UCSD-AML1 (cell line): ENCODE measurements around the gene PPY.
"Not testable (repeated sequence)": the region's sequence is repeated elsewhere in the genome, so short reads cannot be mapped to it uniquely, and the experiment has no call there.

ENCODE experiments used
- DNase-seq: peaks from one replicate; lab custom pipeline; 2025; ENCODE audit not compliant: unreplicated experiment; lab: John Stamatoyannopoulos, UW

Gene PPY

GRCh38 chr17:43906951-43907424 is 35.3 kb downstream of the PPY start:
- DNase-seq: no peak

DNA sequence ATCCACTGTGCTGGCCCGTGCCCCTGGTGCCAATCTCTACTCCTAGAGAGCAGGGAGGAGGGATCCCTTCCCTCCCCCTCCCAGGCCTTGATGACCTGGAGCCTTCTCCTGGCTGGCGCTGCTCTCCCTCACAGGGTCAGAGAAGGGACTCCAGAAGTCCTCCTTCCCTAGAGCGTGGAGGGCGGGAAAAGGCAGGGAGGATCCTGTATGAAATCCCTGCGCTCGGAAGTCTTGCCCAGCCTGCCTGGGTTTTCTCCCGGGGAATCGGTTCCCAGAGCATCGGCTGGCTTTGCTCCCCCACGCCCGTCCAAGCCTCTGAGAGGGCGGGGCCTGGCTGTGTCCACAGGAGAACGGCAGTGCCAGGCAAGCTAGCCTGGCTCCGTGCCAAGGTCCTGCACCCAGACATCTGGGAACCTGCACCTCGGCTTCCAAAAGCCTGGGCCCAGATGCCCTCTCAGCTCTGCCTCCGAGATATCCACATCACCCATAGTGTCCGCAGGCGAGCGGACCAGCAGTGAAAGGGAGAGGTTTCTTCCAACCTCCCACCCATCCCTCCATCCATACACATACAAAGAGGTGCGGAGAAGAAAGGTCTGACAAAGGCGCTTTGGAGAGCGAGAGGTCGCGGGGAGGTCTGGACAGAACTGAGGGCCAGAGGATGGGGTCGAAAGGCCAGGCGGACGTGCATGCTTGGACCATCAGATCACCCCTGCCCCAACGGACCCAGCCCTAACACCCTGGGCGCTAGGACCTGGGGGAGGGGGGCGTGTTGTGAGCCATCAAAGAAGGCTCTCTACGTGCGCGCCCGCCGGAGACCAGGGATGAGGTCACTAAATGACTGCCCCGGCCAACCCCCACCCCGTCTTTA is 36.1 kb downstream of the PPY start:
- peak; percentile 28 for DNase-seq

GRCh38 chr17:43905400-43905984 is 36.8 kb downstream of the PPY start:
- no peak for DNase-seq

GRCh38 chr17:43901861-43902589 is 40.3 kb downstream of the PPY start:
- no peak for DNase-seq

DNA sequence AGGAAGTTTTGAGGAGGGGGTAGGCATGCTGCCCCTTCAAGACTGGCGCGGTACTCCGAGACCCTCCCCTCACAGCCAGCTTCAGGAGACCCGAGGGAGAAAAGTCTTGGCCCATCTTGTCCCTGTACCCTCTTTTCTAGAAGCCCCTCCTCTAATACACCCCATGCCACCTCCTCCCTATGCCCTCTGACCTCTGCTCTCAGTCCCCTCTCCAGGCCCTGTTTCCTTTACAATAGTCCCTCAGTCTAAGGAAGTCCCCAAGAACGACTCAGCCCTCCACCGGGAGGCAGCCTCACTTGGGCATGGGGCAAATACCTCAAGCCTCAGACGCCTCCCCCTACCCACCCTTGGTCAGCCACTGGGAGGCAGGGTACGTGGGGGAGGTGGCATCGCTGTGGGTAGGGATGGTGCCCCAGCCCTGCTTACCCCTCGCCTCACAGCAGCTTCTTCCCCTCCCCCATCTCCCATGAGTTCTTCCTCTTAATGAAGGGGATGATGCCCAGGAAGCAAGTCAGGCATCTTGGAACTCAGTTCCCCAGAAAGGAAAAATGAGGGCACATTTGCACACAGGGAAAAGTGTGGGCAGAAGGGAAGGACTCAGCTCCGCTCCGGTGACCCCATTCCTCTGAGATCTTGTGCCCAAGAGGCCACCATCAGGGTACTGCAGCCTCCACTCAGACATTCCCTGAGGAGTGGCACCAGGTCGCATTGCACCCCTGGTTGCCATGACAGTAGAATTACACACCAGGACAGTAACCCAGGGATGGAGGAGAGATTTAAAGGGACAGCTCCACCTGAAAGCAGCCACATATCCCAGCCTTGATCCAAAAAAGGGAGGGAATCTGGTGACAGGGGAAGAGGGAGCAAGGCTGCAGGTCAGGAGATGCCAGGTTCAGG is 41.2 kb downstream of the PPY start:
- DNase-seq: peak; percentile 43

DNA sequence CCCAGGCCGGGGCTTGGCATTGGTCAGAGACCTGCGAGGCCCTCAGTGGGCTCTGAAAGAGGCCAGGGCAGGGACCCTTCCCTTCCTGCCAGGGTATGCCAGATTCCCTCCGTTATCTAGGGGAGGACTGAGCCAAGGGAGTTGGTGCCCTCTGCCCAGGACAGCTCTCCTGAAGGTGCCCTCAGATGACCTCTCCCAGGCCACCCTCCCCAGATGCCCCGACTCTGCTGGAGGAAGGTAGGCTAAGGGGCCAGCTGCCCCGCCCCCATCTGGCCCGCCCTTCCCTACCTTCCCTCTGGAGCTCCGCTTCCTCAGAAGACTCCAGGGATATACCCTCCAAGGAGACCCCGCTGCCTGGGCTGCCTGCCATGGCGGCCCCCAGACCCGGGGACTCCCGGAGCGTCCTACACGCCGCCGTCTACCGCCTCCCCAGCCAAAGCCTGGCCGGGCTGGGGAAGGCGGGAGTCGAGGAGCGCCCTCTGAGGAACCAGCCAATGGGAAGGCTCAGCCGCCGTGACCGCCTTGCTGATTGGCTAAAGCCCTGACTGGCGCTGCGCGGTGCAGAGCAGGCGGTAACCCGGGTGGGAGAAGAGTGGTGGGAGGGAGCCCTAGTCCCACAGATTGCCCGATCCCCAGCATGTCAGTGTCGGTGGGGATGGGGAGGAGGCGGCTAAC is 42.0 kb downstream of the PPY start:
- peak; percentile 86 for DNase-seq

DNA sequence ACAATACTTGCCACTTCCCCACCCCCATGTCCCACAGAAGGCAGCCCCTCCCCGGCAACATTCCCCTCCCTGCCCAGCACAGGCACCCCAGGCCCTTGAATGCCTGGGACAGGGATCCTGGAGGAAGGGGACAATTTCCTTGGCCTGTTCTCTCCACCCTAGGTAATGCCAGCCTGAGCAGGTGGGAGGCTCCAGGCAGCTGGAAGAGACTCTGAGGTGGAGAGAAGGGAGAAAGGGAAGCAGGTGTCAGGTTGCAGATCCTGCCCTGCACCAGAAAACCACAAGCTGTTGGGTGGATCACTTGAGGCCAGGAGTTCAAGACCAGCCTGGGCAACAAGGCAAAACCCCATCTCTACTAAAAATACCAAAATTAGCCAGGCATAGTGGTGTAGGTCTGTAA is 43.8 kb downstream of the PPY start:
- DNase-seq: no peak

DNA sequence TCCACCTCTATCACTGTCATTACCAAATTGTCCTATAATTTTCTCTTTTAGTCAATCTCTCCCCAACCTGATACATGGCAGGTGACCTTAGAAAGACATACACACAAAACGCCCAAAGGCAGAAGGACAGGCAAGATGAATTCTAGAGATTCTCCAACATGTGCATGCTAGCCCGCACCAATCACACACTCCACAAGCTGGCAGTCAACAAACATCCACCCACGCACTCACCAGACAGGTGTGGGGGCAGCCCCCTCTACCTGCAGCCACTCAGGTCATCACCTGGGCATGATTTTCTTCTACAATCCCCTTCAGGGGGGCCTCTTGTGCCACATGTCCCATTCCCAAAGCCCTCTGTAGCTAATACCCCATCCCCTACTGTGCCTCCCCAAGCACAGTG is 44.4 kb downstream of the PPY start:
- DNase-seq: no peak

DNA sequence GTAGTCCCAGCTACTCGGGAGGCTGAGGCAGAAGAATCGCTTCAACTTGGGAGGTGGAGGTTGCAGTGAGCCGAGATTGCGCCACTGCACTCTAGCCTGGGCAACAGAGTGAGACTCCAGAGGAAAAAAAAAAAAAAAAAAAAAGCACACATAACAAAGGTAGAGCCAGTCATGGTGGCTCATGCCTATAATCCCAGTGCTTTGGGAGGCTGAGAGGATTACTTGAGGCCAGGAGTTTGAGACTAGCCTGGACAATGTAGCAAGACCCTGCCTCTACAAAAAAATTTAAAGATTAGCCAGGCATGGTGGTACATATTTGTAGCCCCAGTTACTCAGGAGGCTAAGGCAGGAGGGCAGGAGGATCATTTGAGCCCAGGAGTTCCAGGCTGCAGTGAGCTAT is 47.8 kb downstream of the PPY start:
- DNase-seq: not testable (repeated sequence)

DNA sequence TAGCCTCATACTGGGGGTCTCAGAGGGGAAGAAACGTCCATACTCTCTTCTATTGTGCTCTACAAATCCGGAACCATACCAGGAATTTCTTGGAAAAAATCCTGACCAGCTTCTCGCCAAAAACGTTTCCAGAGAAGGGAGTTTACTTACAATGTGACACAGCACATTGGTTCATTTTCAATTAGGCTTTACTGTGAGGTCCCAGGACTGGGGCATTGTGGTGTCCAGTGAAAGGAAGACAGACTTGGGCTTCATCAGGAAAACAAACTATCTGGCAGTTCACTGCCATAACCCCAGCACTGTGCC is 49.7 kb downstream of the PPY start:
- DNase-seq: no peak

DNA sequence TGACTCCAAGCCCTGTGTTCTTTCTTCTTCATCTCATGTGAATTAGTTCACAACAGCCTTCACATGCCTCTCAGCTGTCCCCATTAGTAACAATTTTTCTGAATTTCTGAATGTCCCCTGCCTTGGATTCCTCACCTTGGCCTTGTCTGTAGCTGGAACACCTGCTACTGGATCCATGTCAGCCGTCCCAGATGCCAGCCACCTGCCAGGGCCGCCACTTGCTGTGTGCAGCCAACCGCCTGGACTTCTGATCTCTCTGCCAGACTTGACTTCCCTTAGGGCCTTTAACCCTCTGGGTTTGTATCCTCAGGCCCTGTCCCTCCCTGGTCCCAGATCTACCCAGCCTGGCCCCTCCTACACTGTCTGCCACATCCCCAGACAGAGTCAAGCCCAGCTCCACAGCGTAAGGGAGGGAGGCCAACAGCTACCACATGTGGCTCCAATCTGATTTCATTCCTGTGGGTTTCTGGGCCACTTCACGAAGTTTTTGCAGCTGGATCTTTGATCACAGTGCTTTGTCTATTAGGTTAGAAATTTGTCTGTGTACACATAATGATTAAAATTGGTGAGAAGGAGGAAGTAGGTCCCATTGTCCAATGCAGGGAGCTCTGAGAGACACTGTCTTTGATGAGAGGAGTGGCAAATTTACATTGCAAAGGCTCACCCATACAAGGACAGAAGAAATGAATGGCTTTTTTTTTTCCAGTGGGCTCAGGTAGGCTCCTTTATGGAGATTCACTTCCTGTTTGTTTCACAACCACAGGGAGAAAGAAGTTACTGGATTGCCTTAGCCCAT is 50.2 kb downstream of the PPY start:
- no peak for DNase-seq
